Measurements from ENCODE around the gene HAND2. TPM values are rescaled to one million over a fixed set of nuclear protein-coding genes. Genes with fewer than 3 reads are reported as not detected.

The HAND2 gene
- total RNA-seq, 1 donor from 2014 or later = not detected

DNA sequence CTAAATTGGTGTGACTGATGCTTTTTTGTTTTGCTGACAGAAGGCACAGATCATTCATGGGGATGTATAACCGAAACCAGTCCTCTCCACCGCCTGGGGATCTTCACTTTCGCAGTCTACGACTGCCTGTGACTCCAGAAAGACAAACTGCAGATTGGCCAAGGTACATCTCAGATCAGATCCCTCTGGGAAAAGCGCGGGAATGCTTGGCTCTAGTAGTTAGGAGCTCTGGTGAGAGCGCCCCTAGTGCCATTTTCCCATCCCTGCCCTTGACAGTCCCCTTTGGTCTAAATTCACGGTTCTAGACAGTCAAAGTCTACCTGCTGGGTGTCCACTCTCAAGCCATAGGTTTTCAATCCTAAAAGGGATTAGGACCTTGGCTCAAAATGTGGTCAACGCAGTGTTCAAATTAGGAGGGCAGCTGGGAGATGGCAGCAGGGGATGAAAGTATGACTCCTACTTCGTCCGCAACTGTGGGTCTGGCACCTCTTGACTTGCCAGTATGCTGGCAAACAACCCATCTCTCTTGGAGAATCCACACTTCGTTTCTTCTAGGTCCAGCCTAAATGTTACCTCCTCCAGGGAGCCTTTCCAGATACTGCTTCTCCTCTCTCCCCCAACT, 6.9 kb upstream of the HAND2 start:
- Mint-ChIP-seq H3K27ac (ENCODE audit: unreplicated experiment) (no peak overlapping the region), H3K27me3 (ENCODE audit: low read depth) (peaks cover 100% of the 10 kb centered on the region), H3K4me3 (no peak overlapping the region), H3K36me3 (ENCODE audit: low read depth) (peaks cover 5% of the 10 kb centered on the region), H3K9me3 (no peaks in the 10 kb centered on the region), H3K4me1 (peaks cover 8% of the 10 kb centered on the region)
- TF ChIP-seq, protein P1, sequence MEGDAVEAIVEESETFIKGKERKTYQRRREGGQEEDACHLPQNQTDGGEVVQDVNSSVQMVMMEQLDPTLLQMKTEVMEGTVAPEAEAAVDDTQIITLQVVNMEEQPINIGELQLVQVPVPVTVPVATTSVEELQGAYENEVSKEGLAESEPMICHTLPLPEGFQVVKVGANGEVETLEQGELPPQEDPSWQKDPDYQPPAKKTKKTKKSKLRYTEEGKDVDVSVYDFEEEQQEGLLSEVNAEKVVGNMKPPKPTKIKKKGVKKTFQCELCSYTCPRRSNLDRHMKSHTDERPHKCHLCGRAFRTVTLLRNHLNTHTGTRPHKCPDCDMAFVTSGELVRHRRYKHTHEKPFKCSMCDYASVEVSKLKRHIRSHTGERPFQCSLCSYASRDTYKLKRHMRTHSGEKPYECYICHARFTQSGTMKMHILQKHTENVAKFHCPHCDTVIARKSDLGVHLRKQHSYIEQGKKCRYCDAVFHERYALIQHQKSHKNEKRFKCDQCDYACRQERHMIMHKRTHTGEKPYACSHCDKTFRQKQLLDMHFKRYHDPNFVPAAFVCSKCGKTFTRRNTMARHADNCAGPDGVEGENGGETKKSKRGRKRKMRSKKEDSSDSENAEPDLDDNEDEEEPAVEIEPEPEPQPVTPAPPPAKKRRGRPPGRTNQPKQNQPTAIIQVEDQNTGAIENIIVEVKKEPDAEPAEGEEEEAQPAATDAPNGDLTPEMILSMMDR (conservative IDR thresholded peaks at IDR 0.05) = peak; percentile 52
- DNase-seq (ENCODE audit: low read depth, low spot score) = peak; percentile 23

DNA sequence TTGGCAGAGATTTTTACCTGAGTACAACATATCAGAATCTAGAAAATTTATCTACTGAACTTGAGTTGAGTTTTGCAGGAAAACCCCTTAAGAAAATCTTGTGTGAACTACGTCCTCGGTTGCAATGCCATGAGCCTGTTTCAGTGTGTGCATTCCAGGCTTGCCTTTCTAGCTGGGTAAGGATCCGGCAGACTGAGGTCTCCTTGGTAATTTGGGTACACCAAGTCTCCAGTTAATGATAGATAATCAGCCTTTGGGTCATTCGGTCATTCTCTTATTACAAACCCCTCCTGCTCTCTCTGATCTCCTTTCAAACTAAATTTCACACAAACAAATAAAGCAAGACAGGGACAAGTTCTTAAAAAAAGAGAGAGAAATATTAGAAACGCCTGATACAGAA, 5.9 kb upstream of the HAND2 start:
- peaks cover 8% of the 10 kb centered on the region for H3K4me1 Mint-ChIP-seq
- no peak overlapping the region for H3K4me3 Mint-ChIP-seq
- H3K27ac Mint-ChIP-seq (ENCODE audit: unreplicated experiment) = no peak overlapping the region
- H3K9me3 Mint-ChIP-seq = no peaks in the 10 kb centered on the region
- H3K36me3 Mint-ChIP-seq (ENCODE audit: low read depth) = peaks cover 5% of the 10 kb centered on the region
- TF ChIP-seq, protein P1 (conservative IDR thresholded peaks at IDR 0.05) = no peak
- no peak for DNase-seq (ENCODE audit: low read depth, low spot score)
- H3K27me3 Mint-ChIP-seq (ENCODE audit: low read depth) = peaks cover 100% of the 10 kb centered on the region

DNA sequence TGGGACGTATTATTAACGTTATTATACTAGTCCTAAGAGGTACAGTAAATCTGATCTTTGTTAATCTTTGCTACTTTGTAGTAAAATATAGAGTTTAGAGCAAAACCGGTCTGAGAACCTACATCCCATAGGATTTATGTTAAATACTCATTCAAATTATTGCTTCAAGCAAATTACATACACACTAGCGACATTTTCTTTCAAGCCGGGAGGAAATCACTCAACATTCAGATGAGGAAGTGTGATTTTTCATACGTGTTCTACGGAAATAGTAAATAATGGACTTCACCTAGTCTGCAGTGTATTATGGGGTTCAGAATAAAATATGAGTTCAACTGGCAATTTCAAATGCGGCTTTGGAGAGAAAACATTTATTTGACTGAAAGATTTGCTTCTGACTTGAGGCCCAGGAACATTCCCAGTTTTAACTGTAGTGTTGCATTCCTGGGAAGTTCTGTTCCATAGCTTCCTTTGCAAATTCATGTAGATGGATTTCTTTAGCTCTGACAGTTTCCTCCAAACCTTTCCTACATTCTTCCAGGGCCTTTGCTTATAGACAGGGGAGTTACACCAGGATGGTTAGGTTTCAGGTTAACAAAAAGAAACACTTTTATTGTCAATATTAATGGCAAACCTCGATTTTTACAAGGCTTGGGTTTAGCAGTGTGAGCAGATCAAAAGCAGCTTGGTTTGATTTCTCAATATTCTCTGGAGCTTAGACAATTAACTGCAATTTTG, 5.3 kb upstream of the HAND2 start:
- no peaks in the 10 kb centered on the region for H3K9me3 Mint-ChIP-seq
- peaks cover 5% of the 10 kb centered on the region for H3K36me3 Mint-ChIP-seq (ENCODE audit: low read depth)
- peaks cover 8% of the 10 kb centered on the region for H3K4me1 Mint-ChIP-seq
- no peak for DNase-seq (ENCODE audit: low read depth, low spot score)
- TF ChIP-seq, protein P1 (conservative IDR thresholded peaks at IDR 0.05) = no peak
- H3K27ac Mint-ChIP-seq (ENCODE audit: unreplicated experiment) = no peak overlapping the region
- peaks cover 100% of the 10 kb centered on the region for H3K27me3 Mint-ChIP-seq (ENCODE audit: low read depth)
- H3K4me3 Mint-ChIP-seq = no peak overlapping the region

DNA sequence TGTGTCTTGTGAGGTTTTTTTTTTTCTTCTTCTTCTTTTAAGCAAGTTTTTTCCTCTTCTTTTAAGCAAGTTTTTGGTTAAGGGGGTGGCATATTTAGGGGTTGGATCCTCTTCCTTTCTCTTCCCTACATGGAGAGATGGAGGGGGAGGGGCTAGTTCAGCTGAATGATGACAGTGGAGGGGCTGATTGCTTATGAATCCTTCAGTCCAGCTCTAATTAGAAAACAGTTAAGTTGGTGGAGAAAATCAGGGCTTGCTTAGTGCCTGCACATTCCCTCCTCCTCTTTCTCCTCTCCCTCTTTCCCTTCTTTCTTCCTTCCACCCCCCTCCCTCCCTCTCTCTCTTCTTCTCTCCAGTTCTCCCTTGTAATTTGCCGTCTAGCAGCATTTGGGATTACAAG, 4.4 kb upstream of the HAND2 start:
- no peaks in the 10 kb centered on the region for H3K9me3 Mint-ChIP-seq
- no peak overlapping the region for H3K4me3 Mint-ChIP-seq
- H3K36me3 Mint-ChIP-seq (ENCODE audit: low read depth) = peaks cover 5% of the 10 kb centered on the region
- peaks cover 15% of the 10 kb centered on the region for H3K4me1 Mint-ChIP-seq
- H3K27me3 Mint-ChIP-seq (ENCODE audit: low read depth) = peaks cover 100% of the 10 kb centered on the region
- H3K27ac Mint-ChIP-seq (ENCODE audit: unreplicated experiment) = no peak overlapping the region
- DNase-seq (ENCODE audit: low read depth, low spot score) = no peak
- TF ChIP-seq, protein P1 (conservative IDR thresholded peaks at IDR 0.05) = no peak

DNA sequence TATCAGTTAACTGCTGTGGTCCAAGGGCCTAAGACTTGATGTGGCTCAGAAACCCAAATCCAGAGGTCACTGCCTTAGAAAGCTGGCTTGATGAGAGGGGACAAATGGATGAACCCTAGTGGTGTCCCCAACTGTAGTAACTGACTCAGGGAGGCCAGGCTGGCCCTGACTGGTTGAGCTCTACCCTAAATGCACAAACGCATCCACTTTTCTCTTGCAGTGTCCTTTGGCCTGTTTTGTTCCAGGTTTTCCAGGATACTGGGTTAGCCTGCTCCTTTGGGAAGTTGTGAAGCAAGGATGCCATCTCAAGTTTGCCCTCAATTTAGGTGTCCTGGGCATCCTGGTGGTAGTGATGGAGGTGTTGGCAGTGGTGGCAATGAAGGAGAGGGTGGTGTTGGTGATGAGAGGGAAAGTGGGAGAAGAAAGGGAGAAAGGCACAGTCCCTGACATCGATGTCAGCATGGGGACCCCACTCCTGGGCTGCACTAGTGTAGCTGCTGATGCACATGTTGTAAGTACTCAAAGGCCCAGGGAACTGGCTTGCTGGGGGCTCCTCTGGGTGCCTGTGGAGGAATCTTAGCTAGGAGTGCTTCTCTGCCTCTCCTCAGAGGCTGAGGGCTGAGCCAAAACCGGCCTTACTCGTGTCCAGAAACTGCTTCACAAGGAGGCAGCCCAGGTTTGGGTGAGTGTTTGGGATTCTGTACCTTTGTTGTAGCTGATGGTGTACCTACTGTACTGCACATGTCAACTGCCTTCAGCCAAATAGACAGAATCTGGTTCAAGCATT, 2.9 kb upstream of the HAND2 start:
- no peak for DNase-seq (ENCODE audit: low read depth, low spot score)
- H3K9me3 Mint-ChIP-seq = no peaks in the 10 kb centered on the region
- no peak overlapping the region for H3K27ac Mint-ChIP-seq (ENCODE audit: unreplicated experiment)
- H3K36me3 Mint-ChIP-seq (ENCODE audit: low read depth) = peaks cover 5% of the 10 kb centered on the region
- peaks cover 7% of the 10 kb centered on the region for H3K4me1 Mint-ChIP-seq
- TF ChIP-seq, protein P1 (conservative IDR thresholded peaks at IDR 0.05) = no peak
- peaks cover 97% of the 10 kb centered on the region for H3K27me3 Mint-ChIP-seq (ENCODE audit: low read depth)
- H3K4me3 Mint-ChIP-seq = no peak overlapping the region
